H1 (cell line): ENCODE results near the gene PNPLA8. TPM values are rescaled to one million over a fixed set of nuclear protein-coding genes. Genes with fewer than 3 reads are reported as not detected.

ENCODE experiments used
- CTCF ChIA-PET: fragments of 300-600 bp; sonication (Branson Sonifier 250); formaldehyde crosslinking; loops from one replicate; lab custom pipeline; 2021; ENCODE audit not compliant: partially characterized antibody; lab: Charles Lee
- POLR2A ChIA-PET: fragments of 300-600 bp; sonication (Branson Sonifier 250); formaldehyde crosslinking; loops from one replicate; lab custom pipeline; 2021; ENCODE audit warnings: inconsistent platforms; ENCODE audit not compliant: partially characterized antibody; lab: Charles Lee
- DNase-seq, 2 experiments: peaks; one replicate each; pipeline versions ENCODE4 v3.0.0 to v3.0.0-alpha.2; 2010 to 2022; ENCODE audit warnings: low spot score in 2 of 2, low read depth in 1 of 2, mixed read lengths in 1 of 2
- FAIRE-seq: peaks from 2 replicates; lab custom pipeline; 2011; peaks lifted over from hg19 to GRCh38; lab: Jason Lieb, UNC
- H2AFZ ChIP-seq: 2 replicates; pipeline ENCODE4 v1.8.1; 2012; ENCODE audit warnings: low read length, inconsistent platforms
- H2AK5ac ChIP-seq: 2 replicates; pipeline ENCODE4 v1.6.1; 2013; ENCODE audit warnings: low read depth, low read length
- H2BK120ac ChIP-seq: replicated peaks from 2 replicates; pipeline ENCODE3; 2013; ENCODE audit warnings: low read depth, low read length, inconsistent platforms
- H2BK12ac ChIP-seq: 2 replicates; pipeline ENCODE4 v1.6.1; 2013; ENCODE audit warnings: low read depth, low read length
- H2BK15ac ChIP-seq: 2 replicates; pipeline ENCODE4 v1.6.1; 2013; ENCODE audit warnings: low read length
- H2BK20ac ChIP-seq: 2 replicates; pipeline ENCODE4 v1.6.1; 2013; ENCODE audit warnings: low read length
- H2BK5ac ChIP-seq: 2 replicates; pipeline ENCODE4 v1.6.1; 2013; ENCODE audit warnings: low read depth, low read length
- H3K14ac ChIP-seq: 2 replicates; pipeline ENCODE4 v1.6.1; 2013; ENCODE audit warnings: inconsistent platforms; ENCODE audit not compliant: insufficient read length
- H3K18ac ChIP-seq: 2 replicates; pipeline ENCODE4 v1.6.1; 2013; ENCODE audit warnings: low read length; ENCODE audit errors: extremely low read depth
- H3K23ac ChIP-seq: 2 replicates; pipeline ENCODE4 v1.6.1; 2013; ENCODE audit warnings: inconsistent platforms; ENCODE audit not compliant: insufficient read length
- H3K23me2 ChIP-seq: 2 replicates; pipeline ENCODE4 v1.6.1; 2013; ENCODE audit warnings: low read depth, low read length
- H3K27ac ChIP-seq: 2 replicates; pipeline ENCODE4 v1.6.1; 2011; ENCODE audit warnings: low read depth, low read length, inconsistent platforms
- H3K27me3 ChIP-seq, 4 experiments: replicated peaks in 1 of 4; 1 replicate in 1 of 4; 2 replicates in 3 of 4; pipeline versions ENCODE4 v1.6.1 to v1.8.1; 2011 to 2013; ENCODE audit warnings: low read length in 3 of 4, mild to moderate bottlenecking in 3 of 4, inconsistent platforms in 2 of 4, mixed read lengths in 2 of 4, moderate library complexity in 1 of 4; ENCODE audit not compliant: control insufficient read depth in 3 of 4, insufficient read depth in 3 of 4; ENCODE audit errors: extremely low read depth in 1 of 4
- H3K36me3 ChIP-seq, 4 experiments: 2 replicates each; pipeline versions ENCODE4 v1.6.1 to v1.8.1; 2011 to 2013; ENCODE audit warnings: mild to moderate bottlenecking in 4 of 4, low read length in 3 of 4, moderate library complexity in 2 of 4, control low read depth in 1 of 4, inconsistent platforms in 1 of 4; ENCODE audit not compliant: insufficient read depth in 4 of 4, control insufficient read depth in 2 of 4
- H3K4ac ChIP-seq: replicated peaks from 2 replicates; pipeline ENCODE3; 2013; ENCODE audit warnings: low read length, low read depth, mixed read lengths, inconsistent platforms; ENCODE audit not compliant: insufficient read length
- H3K4me1 ChIP-seq, 4 experiments: replicated peaks in 1 of 4; 1 replicate in 1 of 4; 2 replicates in 3 of 4; pipeline versions ENCODE4 v1.6.1 to v1.8.1; 2011 to 2013; ENCODE audit warnings: low read length in 3 of 4, inconsistent platforms in 2 of 4, mixed read lengths in 1 of 4; ENCODE audit not compliant: insufficient read depth in 4 of 4, control insufficient read depth in 3 of 4
- H3K4me2 ChIP-seq, 2 experiments: 2 replicates each; pipeline versions ENCODE4 v1.6.1 to v1.8.1; 2011 to 2013; ENCODE audit warnings: low read depth in 2 of 2, low read length in 2 of 2, control low read depth in 1 of 2, inconsistent platforms in 1 of 2, mild to moderate bottlenecking in 1 of 2; ENCODE audit not compliant: insufficient read depth in 1 of 2
- H3K4me3 ChIP-seq, 4 experiments: fragments of 200-600, 300-600 bp in 1 of 4; sonication (generic), shearing (Covaris generic), sonication (Bioruptor Twin) in 1 of 4; 2 replicates each; pipeline versions ENCODE4 v1.5.1 to v1.8.1; 2011 to 2016; ENCODE audit warnings: low read length in 4 of 4, low read depth in 3 of 4, control low read depth in 2 of 4, inconsistent platforms in 2 of 4, mild to moderate bottlenecking in 2 of 4, mixed read lengths in 1 of 4, moderate library complexity in 1 of 4; ENCODE audit not compliant: insufficient read depth in 2 of 4; ENCODE audit errors: extremely low read depth in 1 of 4
- H3K56ac ChIP-seq: replicated peaks from 2 replicates; pipeline ENCODE3; 2013; ENCODE audit warnings: low read depth, mild to moderate bottlenecking, mixed read lengths, low read length, inconsistent platforms; ENCODE audit not compliant: insufficient read length
- H3K79me1 ChIP-seq: 2 replicates; pipeline ENCODE4 v1.6.1; 2013; ENCODE audit warnings: low read depth, low read length, control low read depth
- H3K79me2 ChIP-seq, 2 experiments: 2 replicates each; pipeline versions ENCODE4 v1.6.1 to v1.8.1; 2012 to 2013; ENCODE audit warnings: low read length in 2 of 2, mild to moderate bottlenecking in 2 of 2, inconsistent platforms in 1 of 2; ENCODE audit not compliant: insufficient read depth in 2 of 2, control insufficient read depth in 1 of 2
- H3K9ac ChIP-seq, 4 experiments: replicated peaks in 1 of 4; 1 replicate in 1 of 4; 2 replicates in 3 of 4; pipeline versions ENCODE4 v1.6.1 to v1.8.1; 2011 to 2013; ENCODE audit warnings: low read depth in 3 of 4, low read length in 3 of 4, control low read depth in 2 of 4, mild to moderate bottlenecking in 2 of 4, moderate library complexity in 2 of 4, inconsistent platforms in 1 of 4; ENCODE audit errors: extremely low read depth in 1 of 4
- H3K9me3 ChIP-seq, 2 experiments: 2 replicates each; pipeline versions ENCODE4 v1.6.1 to v1.8.1; 2012 to 2013; ENCODE audit warnings: mild to moderate bottlenecking in 2 of 2, moderate library complexity in 2 of 2, control low read depth in 1 of 2, inconsistent platforms in 1 of 2, low read depth in 1 of 2, low read length in 1 of 2, mixed read lengths in 1 of 2; ENCODE audit not compliant: insufficient read depth in 2 of 2
- H4K20me1 ChIP-seq, 2 experiments: replicated peaks in 1 of 2; 2 replicates each; pipeline versions ENCODE3 to v1.8.1; 2011 to 2013; ENCODE audit warnings: inconsistent platforms in 2 of 2, low read length in 2 of 2, mild to moderate bottlenecking in 1 of 2; ENCODE audit not compliant: insufficient read depth in 2 of 2, control insufficient read depth in 1 of 2
- H4K5ac ChIP-seq: 2 replicates; pipeline ENCODE4 v1.6.1; 2013; ENCODE audit warnings: low read length, low read depth, mixed read lengths, inconsistent platforms; ENCODE audit not compliant: insufficient read length
- H4K8ac ChIP-seq: 2 replicates; pipeline ENCODE4 v1.8.0; 2013; ENCODE audit warnings: mild to moderate bottlenecking, moderate library complexity, low read length, inconsistent platforms; ENCODE audit not compliant: insufficient read depth; ENCODE audit errors: extremely low read depth
- H4K91ac ChIP-seq: replicated peaks from 2 replicates; pipeline ENCODE3; 2013; ENCODE audit warnings: low read length, mixed read lengths, inconsistent platforms; ENCODE audit not compliant: insufficient read length
- SIX5 ChIP-seq: IDR thresholded peaks from 2 replicates; pipeline ENCODE4 v1.6.1; 2011; ENCODE audit warnings: mild to moderate bottlenecking, low read depth, low read length
- WGBS, 2 experiments: shearing (Covaris generic) in 1 of 2; methylation state at CpG; one replicate each; pipeline versions ENCODE4 v1.1.6 to v1.1.7; 2013 to 2015; ENCODE audit warnings: low lambda C conversion rate in 2 of 2, mixed read lengths in 2 of 2, inconsistent platforms in 1 of 2, low coverage in 1 of 2, missing lambda C conversion rate in 1 of 2; ENCODE audit not compliant: insufficient replicate concordance in 2 of 2, insufficient coverage in 1 of 2, insufficient read length in 1 of 2; ENCODE audit errors: extremely low coverage in 1 of 2, missing lambda C conversion rate in 1 of 2; 5-methylcytosine and 5-hydroxymethylcytosine counted together
- polyA plus RNA-seq, 7 experiments: library from polyadenylated mRNA; depleted of rRNA in 3 of 7; stranded (reverse) in 5 of 7; unstranded in 2 of 7; fragments of >200 nt in 5 of 7; fragments of 200-250 nt in 2 of 7; gene quantifications; 1 replicate in 5 of 7; 2 replicates in 1 of 7; 4 replicates in 1 of 7; pipeline versions ENCODE4 v1.2.1 to v1.2.3, GENCODE V29; 2011 to 2013; ENCODE audit warnings: missing spikeins in 2 of 7, mixed read lengths in 2 of 7
- total RNA-seq: library from RNA; stranded (reverse); fragmentation: NEBNext Ultra II Directional; extraction: Animal tissue kit (Norgen Biotek cat#: 25700); gene quantifications from 2 replicates; pipeline ENCODE4 v1.2.1, GENCODE V29; 2021

Gene PNPLA8
- total and polyA plus RNA-seq, 2 of the 8 experiments (the other 6 are each of a cell fraction or from before 2014, with no cell fraction given) = 3.8 to 11.2 TPM

GRCh38 chr7:108454317-108454673, 71.6 kb downstream of the PNPLA8 start:
- Histone ChIP-seq H3K36me3 (no peaks in the 10 kb centered on the region), H3K4me1 (peaks cover 1 to 8% (median 4%) of the 10 kb centered on the region in 4 experiments; a peak in 4 of 7 replicates), H3K23ac (no peak overlapping the region), H2BK120ac (no peak overlapping the region), H3K79me1 (no peaks in the 10 kb centered on the region), H3K27ac (no peak overlapping the region), H3K79me2 (no peaks in the 10 kb centered on the region), H2BK12ac (no peak overlapping the region; the same call in 1 of the 2 replicates)
- WGBS, 2 experiments = 38% methylated on average over 4 of the region's 4 CpGs; no CpG with 5 or more reads in 1 of the 2 experiments
- CTCF ChIA-PET = interaction anchor here (0.6 to 2.7 kb wide), 25 partner anchors 10 to 309 kb away, joined by 3 to 12 read pairs (median 4); no protein-coding TSS in a partner anchor
- TF ChIP-seq SIX5 = no peak
- TF ChIP-seq, all 59 proteins: peak for 0
- Histone ChIP-seq H3K27me3 (peaks cover 6 to 44% (median 33%) of the 10 kb centered on the region in 4 experiments), H3K4me3 (peak overlapping the region; percentile 80 to 94 (median 83)), H3K4me2 (peak overlapping the region; percentile 94 to 97), H4K5ac (no peak overlapping the region), H3K18ac (no peak overlapping the region), H3K14ac (no peak overlapping the region), H3K23me2 (peaks cover 21% of the 10 kb centered on the region), H4K91ac (no peak overlapping the region), H4K8ac (no peak overlapping the region), H3K9me3 (no peaks in the 10 kb centered on the region), H3K9ac (no peak overlapping the region; a peak in 1 of 7 replicates), H2AFZ (peak overlapping the region; percentile 80), H2BK20ac (no peak overlapping the region), H2BK5ac (no peak overlapping the region), H2BK15ac (no peak overlapping the region), H2AK5ac (no peak overlapping the region), H3K4ac (no peak overlapping the region), H4K20me1 (peaks cover 0 to 1% of the 10 kb centered on the region in 2 experiments), H3K56ac (no peak overlapping the region)
- FAIRE-seq (no peak), DNase-seq (no peak)
- POLR2A ChIA-PET = no interaction called here
